Body of pancreas (tissue), 4 donors: ENCODE results near the gene A4GNT. TPM values are rescaled to one million over a fixed set of nuclear protein-coding genes. Genes with fewer than 3 reads are reported as not detected.

Source experiments
- ATAC-seq: fragments of 150-250 bp; one replicate; pipeline ENCODE4 v1.9.1; 2016
- DNase-seq, 4 donors: peaks; one replicate each; pipeline ENCODE4 v3.0.0-alpha.2; 2019
- H3K27ac ChIP-seq, 4 donors: fragments of 200-600 bp; sonication (generic); 1 replicate in 3 of 4; 2 replicates in 1 of 4; pipeline versions ENCODE4 v1.5.1 to v1.6.1; 2016 to 2019; ENCODE audit warnings: mild to moderate bottlenecking in 1 of 4, mixed read lengths in 1 of 4, moderate library complexity in 1 of 4
- H3K27me3 ChIP-seq, 2 donors: fragments of 200-600 bp; sonication (generic); one replicate each; pipeline ENCODE4 v1.6.0; 2016; ENCODE audit warnings: mild to moderate bottlenecking in 1 of 2
- H3K36me3 ChIP-seq, 2 donors: fragments of 200-600 bp; sonication (generic); replicated peaks in 1 of 2; 2 replicates each; pipeline ENCODE4 v1.5.1; 2016; ENCODE audit warnings: low read depth in 2 of 2; ENCODE audit not compliant: insufficient read depth in 1 of 2
- H3K4me1 ChIP-seq: fragments of 200-600 bp; sonication (generic); one replicate; pipeline ENCODE4 v1.6.0; 2016
- H3K4me3 ChIP-seq, 2 donors: fragments of 200-600 bp; sonication (generic); 1 replicate in 1 of 2; 2 replicates in 1 of 2; pipeline ENCODE4 v1.5.1; 2016 to 2019
- H3K9me3 ChIP-seq, 3 donors: fragments of 200-600 bp; sonication (generic); 1 replicate in 2 of 3; 2 replicates in 1 of 3; pipeline ENCODE4 v1.5.1; 2016
- POLR2A ChIP-seq, 3 donors: fragments of 450-650 bp; IDR thresholded peaks; one replicate each; pipeline ENCODE4 v1.6.1; 2016; ENCODE audit warnings: antibody characterized with exemption in 3 of 3, mild to moderate bottlenecking in 2 of 3
- WGBS, 2 donors: methylation state at CpG; one replicate each; pipeline ENCODE4 v1.1.5; 2017; 5-methylcytosine and 5-hydroxymethylcytosine counted together
- intact Hi-C: fragments of 100-400 bp; cut with DNase I; formaldehyde crosslinking; loops from one replicate; pipeline ENCODE4 v1.15.1; 2023
- total RNA-seq, 2 donors: library from RNA; depleted of rRNA; stranded (reverse); fragments of >200 nt; gene quantifications; one replicate each; pipeline ENCODE4 v1.1.0, GENCODE V29; 2016
- TF ChIP-seq, protein P1 (sequence below), 7 experiments: fragments of 450-650 bp in 4 of 7; fragments of 200-600 bp in 3 of 7; sonication (generic) in 3 of 7; IDR thresholded peaks; one replicate each; pipeline ENCODE4 v1.5.1; 2016 to 2019; ENCODE audit warnings: antibody characterized with exemption in 7 of 7

A4GNT gene
- total RNA-seq, 2 donors from 2014 or later = 1.8 to 4.0 TPM

DNA sequence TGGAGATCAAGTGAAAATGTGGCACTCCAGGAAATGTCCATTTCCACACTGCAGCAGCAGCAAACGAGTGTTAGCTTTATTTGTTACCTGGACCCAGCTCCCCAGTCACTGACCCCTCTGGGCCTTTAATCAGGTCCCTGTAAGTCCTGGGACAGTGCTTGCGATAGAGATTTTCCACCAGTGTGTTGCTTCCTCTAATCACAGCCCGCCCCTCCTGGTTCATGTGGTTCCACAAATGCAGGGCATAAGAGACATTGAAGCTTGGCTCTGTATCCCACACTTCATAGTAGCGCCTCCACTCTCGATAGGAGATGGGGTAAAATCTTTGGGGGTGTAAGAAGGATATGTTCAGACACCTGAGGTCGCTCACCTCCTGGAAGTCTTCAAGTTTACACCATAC, 8.0 kb downstream of the A4GNT start:
- 89 to 96% methylated on average over 6 of the region's 6 CpGs for WGBS, 2 donors
- DNase-seq (no peak), ATAC-seq (no peak)
- intact Hi-C loops = no loop called here
- H3K4me1 ChIP-seq = no peaks in the 10 kb centered on the region
- TF ChIP-seq, protein P1, sequence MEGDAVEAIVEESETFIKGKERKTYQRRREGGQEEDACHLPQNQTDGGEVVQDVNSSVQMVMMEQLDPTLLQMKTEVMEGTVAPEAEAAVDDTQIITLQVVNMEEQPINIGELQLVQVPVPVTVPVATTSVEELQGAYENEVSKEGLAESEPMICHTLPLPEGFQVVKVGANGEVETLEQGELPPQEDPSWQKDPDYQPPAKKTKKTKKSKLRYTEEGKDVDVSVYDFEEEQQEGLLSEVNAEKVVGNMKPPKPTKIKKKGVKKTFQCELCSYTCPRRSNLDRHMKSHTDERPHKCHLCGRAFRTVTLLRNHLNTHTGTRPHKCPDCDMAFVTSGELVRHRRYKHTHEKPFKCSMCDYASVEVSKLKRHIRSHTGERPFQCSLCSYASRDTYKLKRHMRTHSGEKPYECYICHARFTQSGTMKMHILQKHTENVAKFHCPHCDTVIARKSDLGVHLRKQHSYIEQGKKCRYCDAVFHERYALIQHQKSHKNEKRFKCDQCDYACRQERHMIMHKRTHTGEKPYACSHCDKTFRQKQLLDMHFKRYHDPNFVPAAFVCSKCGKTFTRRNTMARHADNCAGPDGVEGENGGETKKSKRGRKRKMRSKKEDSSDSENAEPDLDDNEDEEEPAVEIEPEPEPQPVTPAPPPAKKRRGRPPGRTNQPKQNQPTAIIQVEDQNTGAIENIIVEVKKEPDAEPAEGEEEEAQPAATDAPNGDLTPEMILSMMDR (IDR thresholded peaks at IDR 0.05) = no peak
- TF ChIP-seq POLR2A (IDR thresholded peaks at IDR 0.05) = no peak
- H3K9me3 ChIP-seq = no peaks in the 10 kb centered on the region
- no peak overlapping the region for H3K27ac ChIP-seq
- H3K36me3 ChIP-seq = no peaks in the 10 kb centered on the region
- no peaks in the 10 kb centered on the region for H3K27me3 ChIP-seq
- H3K4me3 ChIP-seq = no peak overlapping the region

GRCh38 chr3:138119423-138119766, 12.8 kb downstream of the A4GNT start:
- Histone ChIP-seq H3K27me3 (no peaks in the 10 kb centered on the region), H3K9me3 (no peaks in the 10 kb centered on the region), H3K27ac (no peak overlapping the region), H3K36me3 (no peaks in the 10 kb centered on the region), H3K4me1 (peaks cover 7% of the 10 kb centered on the region), H3K4me3 (no peak overlapping the region)
- ATAC-seq (no peak), DNase-seq (no peak)
- TF ChIP-seq POLR2A (IDR thresholded peaks at IDR 0.05) = no peak
- TF ChIP-seq, protein P1 (IDR thresholded peaks at IDR 0.05) = no peak
- intact Hi-C loops = loop anchor here (2.0 kb wide), 1 partner anchor 49 kb away; no protein-coding TSS in a partner anchor
- 61 to 72% methylated on average over 4 of the region's 4 CpGs for WGBS, 2 donors

DNA sequence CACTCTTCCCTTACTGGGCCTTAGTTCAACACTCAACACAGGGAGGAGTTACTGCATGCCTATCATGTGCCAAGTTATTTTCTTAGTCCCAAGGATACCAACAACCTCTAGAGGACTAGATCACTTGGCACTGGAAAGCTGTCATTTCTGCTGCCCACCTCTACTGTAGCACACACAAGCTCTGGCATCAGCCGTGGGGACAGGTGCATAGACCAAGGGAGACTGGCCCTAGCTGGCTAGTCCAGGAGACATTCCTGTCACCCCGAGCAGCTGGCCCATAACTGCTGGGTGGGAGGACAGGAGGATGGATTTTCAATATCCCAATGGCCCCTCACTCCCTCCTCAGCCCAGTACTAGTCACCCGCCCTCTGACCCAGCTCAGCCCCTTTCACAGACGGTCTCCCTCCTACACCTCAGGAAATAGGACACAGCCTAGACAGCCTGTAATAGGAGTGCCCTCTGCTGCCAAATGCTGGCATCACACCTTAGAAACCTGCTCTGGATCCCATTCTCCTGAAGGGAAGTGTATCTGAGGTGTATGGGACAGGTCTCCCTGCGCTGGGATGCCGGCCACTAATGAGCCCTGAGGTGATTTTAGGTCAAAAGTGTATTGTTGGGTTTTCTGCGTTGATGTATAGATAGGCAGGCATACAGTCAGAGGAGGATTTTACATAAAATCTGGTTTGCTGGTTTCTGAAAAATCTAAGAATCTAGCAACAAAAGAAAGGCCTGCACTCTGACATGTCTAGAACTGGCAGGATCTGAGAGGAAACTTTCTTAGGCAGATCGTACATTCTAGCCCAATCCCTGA, 13.4 kb downstream of the A4GNT start:
- TF ChIP-seq, protein P1 (IDR thresholded peaks at IDR 0.05) = peak; percentile 63 to 84 (median 78)
- no peak for TF ChIP-seq POLR2A (IDR thresholded peaks at IDR 0.05)
- DNase-seq (peak; percentile 81 to 88 (median 82)), ATAC-seq (peak; percentile 65)
- Histone ChIP-seq H3K27me3 (no peaks in the 10 kb centered on the region), H3K36me3 (no peaks in the 10 kb centered on the region), H3K9me3 (no peaks in the 10 kb centered on the region), H3K4me3 (no peak overlapping the region), H3K4me1 (peaks cover 10% of the 10 kb centered on the region), H3K27ac (peak overlapping the region in 2 of 4 donors; percentile 12 to 35)
- intact Hi-C loops = loop anchor here (2.0 kb wide), 1 partner anchor 48 kb away; no protein-coding TSS in a partner anchor
- WGBS, 2 donors = 10 to 22% methylated on average over 6 to 8 of the region's 8 CpGs

DNA sequence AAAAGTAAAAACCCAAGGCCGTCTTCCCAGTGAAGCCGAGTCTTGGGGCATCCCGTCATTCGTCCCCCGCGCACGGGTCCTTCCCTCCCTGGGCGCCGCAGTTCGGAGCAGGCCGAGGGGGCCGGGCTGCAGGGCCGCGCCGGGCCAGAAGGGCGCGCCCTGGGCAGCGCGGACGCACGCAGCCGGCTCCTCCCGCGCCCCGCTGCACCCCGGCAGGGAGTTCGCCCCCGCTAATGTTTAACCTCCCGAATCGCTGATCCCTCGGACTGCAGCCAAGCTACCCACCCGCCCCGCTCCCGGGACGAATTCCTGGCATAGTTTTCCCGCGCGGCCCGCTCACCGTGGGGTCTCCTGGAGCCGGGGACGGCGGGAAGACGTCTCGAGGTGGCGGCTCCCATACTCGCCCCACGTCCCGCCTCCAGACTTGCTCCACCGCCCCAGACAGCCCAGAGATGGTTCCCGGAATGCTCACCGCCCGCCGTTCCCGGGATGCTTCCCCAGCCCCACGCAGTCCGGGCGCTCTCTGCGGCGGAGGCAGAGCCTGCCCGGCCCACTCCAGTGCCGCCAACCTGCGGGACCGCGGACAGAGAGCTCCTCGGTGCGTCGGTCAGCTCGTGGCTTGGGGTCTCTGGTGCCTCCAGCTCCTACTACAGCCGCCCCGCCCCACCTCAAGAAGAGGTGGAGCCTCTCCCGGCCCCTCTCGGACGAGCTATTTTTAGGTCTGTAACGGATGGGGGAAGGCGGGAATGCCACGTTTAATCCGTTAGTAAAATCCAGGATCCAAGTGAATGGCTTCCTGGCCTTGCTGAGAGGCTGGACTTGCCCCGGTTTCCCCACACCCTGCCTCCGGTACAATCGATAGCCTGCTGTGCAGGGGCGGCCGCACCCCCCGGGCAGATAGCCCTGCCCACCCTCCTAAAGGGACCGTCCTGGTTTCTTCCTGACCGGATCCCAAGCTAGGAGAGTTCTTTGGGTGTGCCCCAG, 16.9 kb downstream of the A4GNT start, which contains the start of gene DZIP1L:
TSS of gene DZIP1L (minus strand) at position 621 of the 984 bp plus-strand sequence. CDS start 11,637 bp downstream, outside the sequence.
- Histone ChIP-seq H3K4me1 (peaks cover 17% of the 10 kb centered on the region), H3K27me3 (no peaks in the 10 kb centered on the region), H3K27ac (peak within 1 kb of the TSS; percentile 70 to 93 (median 86)), H3K36me3 (no peaks in the 10 kb centered on the region), H3K4me3 (peak within 1 kb of the TSS; percentile 4 to 65), H3K9me3 (no peaks in the 10 kb centered on the region)
- peak; percentile 76 to 91 (median 78) for TF ChIP-seq POLR2A (IDR thresholded peaks at IDR 0.05)
- TF ChIP-seq, protein P1 (IDR thresholded peaks at IDR 0.05) = peak; percentile 26 to 74 (median 66)
- peak; percentile 66 to 80 (median 69) for DNase-seq
- 2 to 3% methylated on average over 18 to 86 of the region's 86 CpGs for WGBS, 2 donors
- ATAC-seq = peak; percentile 83
- intact Hi-C loops = no loop called here
